A549 (cell line): ENCODE measurements around the gene LIN9. TPM values are rescaled to one million over a fixed set of nuclear protein-coding genes. Genes with fewer than 3 reads are reported as not detected.

Source experiments
- ATAC-seq, 2 experiments: fragments of 200-7000 bp in 1 of 2; fragments of >200 bp in 1 of 2; cut with Nextera tagmentation in 1 of 2; cut with Tn5 transposase in 1 of 2; 3 replicates each; pipeline versions ENCODE4 v1.8.0 to v1.9.1; 2018 to 2020; ENCODE audit warnings: mild to moderate bottlenecking in 1 of 2, moderate library complexity in 1 of 2
- CTCF ChIA-PET: fragments of 300-600 bp; sonication (Branson Sonifier 250); formaldehyde crosslinking; extraction: SDS; loops from one replicate; lab custom pipeline; 2021; ENCODE audit warnings: antibody characterized with exemption, inconsistent platforms; lab: Yijun Ruan, JAX
- POLR2A ChIA-PET: fragments of 350-600 bp; formaldehyde crosslinking; extraction: SDS; loops from one replicate; lab custom pipeline; 2021; ENCODE audit warnings: antibody characterized with exemption, inconsistent platforms; lab: Yijun Ruan, JAX
- DNase-seq, 2 experiments: peaks; one replicate each; pipeline versions ENCODE4 v3.0.0 to v3.0.0-alpha.2; 2011 to 2016; ENCODE audit warnings: low read depth in 1 of 2, low spot score in 1 of 2
- FAIRE-seq: peaks from 2 replicates; lab custom pipeline; 2011; peaks lifted over from hg19 to GRCh38; lab: Jason Lieb, UNC
- H3K27ac ChIP-seq, 2 experiments: fragments of >200 bp; sonication (Bioruptor Twin); formaldehyde crosslinking; 3 replicates each; pipeline ENCODE4 v1.5.1; 2016 to 2017
- H3K4me1 ChIP-seq: fragments of >200 bp; sonication (Bioruptor Twin); formaldehyde crosslinking; 3 replicates; pipeline ENCODE4 v1.6.1; 2016
- H3K4me2 ChIP-seq: fragments of >200 bp; sonication (Bioruptor Twin); formaldehyde crosslinking; 3 replicates; pipeline ENCODE4 v1.6.1; 2016
- H3K4me3 ChIP-seq: fragments of >200 bp; sonication (Bioruptor Twin); formaldehyde crosslinking; 3 replicates; pipeline ENCODE4 v1.5.1; 2016
- H3K9me3 ChIP-seq: fragments of >200 bp; sonication (Bioruptor Twin); formaldehyde crosslinking; 3 replicates; pipeline ENCODE4 v1.6.1; 2016
- ATOH8 ChIP-seq: fragments of 250-450 bp; sonication (Bioruptor Pico); IDR thresholded peaks from 2 replicates; pipeline ENCODE4 v1.5.0; 2020; ENCODE audit warnings: low read depth, mild to moderate bottlenecking, moderate library complexity
- BHLHE40 ChIP-seq: IDR thresholded peaks from 2 replicates; pipeline ENCODE4 v1.6.1; 2012; ENCODE audit warnings: low read depth, low read length, inconsistent platforms
- CBX2 ChIP-seq: fragments of 200-600 bp; sonication (generic); IDR thresholded peaks from 2 replicates; pipeline ENCODE4 v1.6.1; 2016; ENCODE audit warnings: low read depth, mild to moderate bottlenecking, borderline replicate concordance
- CBX8 ChIP-seq: fragments of 200-600 bp; sonication (generic); IDR thresholded peaks from 2 replicates; pipeline ENCODE4 v1.6.1; 2016
- CTCF ChIP-seq: fragments of >200 bp; sonication (Bioruptor Twin); formaldehyde crosslinking; IDR thresholded peaks from 3 replicates; pipeline ENCODE4 v1.5.1; 2016
- EHF ChIP-seq: fragments of 250-450 bp; sonication (Bioruptor Pico); IDR thresholded peaks from 2 replicates; pipeline ENCODE4 v1.5.0; 2020; ENCODE audit warnings: mild to moderate bottlenecking
- FOSL2 ChIP-seq, 2 experiments: fragments of 450-650 bp in 1 of 2; fragments of >200 bp in 1 of 2; sonication (Bioruptor Twin) in 1 of 2; formaldehyde crosslinking; IDR thresholded peaks; 2 replicates each; pipeline versions ENCODE4 v1.5.0 to v1.6.1; 2016 to 2020; ENCODE audit warnings: mild to moderate bottlenecking in 1 of 2, moderate library complexity in 1 of 2
- GATA3 ChIP-seq: IDR thresholded peaks from 2 replicates; pipeline ENCODE4 v1.6.1; 2012; ENCODE audit warnings: borderline replicate concordance
- JUN ChIP-seq, 2 experiments: fragments of >200 bp; sonication (Bioruptor Twin); formaldehyde crosslinking; IDR thresholded peaks; 2 replicates in 1 of 2; 3 replicates in 1 of 2; pipeline ENCODE4 v1.6.1; 2016 to 2017
- JUNB ChIP-seq: fragments of >200 bp; sonication (Bioruptor Twin); formaldehyde crosslinking; IDR thresholded peaks from 2 replicates; pipeline ENCODE4 v1.6.1; 2016
- MAFK ChIP-seq: fragments of 450-650 bp; IDR thresholded peaks from 2 replicates; pipeline ENCODE4 v1.6.1; 2014; ENCODE audit not compliant: partially characterized antibody
- MAZ ChIP-seq: fragments of 150-350 bp; IDR thresholded peaks from 2 replicates; pipeline ENCODE4 v1.6.1; 2014; ENCODE audit warnings: antibody characterized with exemption, low read depth, low read length, borderline replicate concordance
- NFE2L2 ChIP-seq: fragments of 150-350 bp; conservative IDR thresholded peaks from 2 replicates; pipeline ENCODE4 v1.6.1; 2014; ENCODE audit warnings: low read length
- POLR2A ChIP-seq: IDR thresholded peaks from 2 replicates; pipeline ENCODE4 v1.6.1; 2012; ENCODE audit warnings: mild to moderate bottlenecking, low read length
- POLR2AphosphoS2 ChIP-seq: conservative IDR thresholded peaks from 2 replicates; pipeline ENCODE4 v1.6.1; 2012; ENCODE audit warnings: low read length, improper control_type of control experiment, inconsistent platforms
- RARB ChIP-seq: fragments of 250-450 bp; sonication (Bioruptor Pico); IDR thresholded peaks from 2 replicates; pipeline ENCODE4 v1.8.0; 2021; ENCODE audit warnings: mild to moderate bottlenecking, moderate library complexity
- RFX5 ChIP-seq: fragments of 450-650 bp; IDR thresholded peaks from 2 replicates; pipeline ENCODE4 v1.7.1; 2014; ENCODE audit warnings: antibody characterized with exemption, mild to moderate bottlenecking, moderate library complexity
- RNF2 ChIP-seq: fragments of 200-600 bp; sonication (generic); IDR thresholded peaks from 2 replicates; pipeline ENCODE4 v1.6.1; 2016; ENCODE audit warnings: low read depth, mild to moderate bottlenecking, antibody characterized with exemption, moderate library complexity, borderline replicate concordance
- SMC3 ChIP-seq: fragments of >200 bp; sonication (Bioruptor Twin); formaldehyde crosslinking; IDR thresholded peaks from 3 replicates; pipeline ENCODE4 v1.6.1; 2018; ENCODE audit warnings: inconsistent platforms
- SREBF2 ChIP-seq: fragments of 450-650 bp; IDR thresholded peaks from 2 replicates; pipeline ENCODE4 v1.6.1; 2014; ENCODE audit warnings: mild to moderate bottlenecking, moderate library complexity
- TP53 ChIP-seq: fragments of 250-450 bp; sonication (Bioruptor Pico); IDR thresholded peaks from 2 replicates; pipeline ENCODE4 v1.5.0; 2021; ENCODE audit warnings: mild to moderate bottlenecking, moderate library complexity
- ZNF302 ChIP-seq: fragments of 250-450 bp; sonication (Bioruptor Pico); IDR thresholded peaks from 2 replicates; pipeline ENCODE4 v1.9.0; 2021; ENCODE audit warnings: inconsistent platforms, mild to moderate bottlenecking, moderate library complexity
- ZSCAN20 ChIP-seq: fragments of 250-450 bp; sonication (Bioruptor Pico); IDR thresholded peaks from 2 replicates; pipeline ENCODE4 v1.8.0; 2022; ENCODE audit warnings: mild to moderate bottlenecking, moderate library complexity
- WGBS: methylation state at CpG from one replicate; pipeline ENCODE4 v1.1.6; 2017; ENCODE audit errors: missing lambda C conversion rate; 5-methylcytosine and 5-hydroxymethylcytosine counted together
- polyA plus RNA-seq, 4 experiments: library from polyadenylated mRNA; depleted of rRNA in 3 of 4; stranded (reverse); fragments of >200 nt; fragmentation: RNase III in 1 of 4; extraction: RNeasy Plus Mini Kit Qiagen cat#74134 plus additional on column Dnase treatment in 1 of 4; gene quantifications; 2 replicates in 3 of 4; 3 replicates in 1 of 4; pipeline ENCODE4 v1.2.3, GENCODE V29; 2011 to 2017
- TF ChIP-seq, protein P1 (sequence below): fragments of >200 bp; sonication (Bioruptor Twin); formaldehyde crosslinking; IDR thresholded peaks from 2 replicates; pipeline ENCODE4 v1.6.1; 2016
- TF ChIP-seq, protein P2 (sequence below): IDR thresholded peaks from 2 replicates; pipeline ENCODE4 v1.6.1; 2012

The LIN9 gene
- polyA plus RNA-seq, 2 of the 4 experiments (the other 2 are of a cell fraction) = 8.3 to 14.7 TPM

GRCh38 chr1:226277897-226278296, 31.1 kb downstream of the LIN9 start:
- ChIA-PET POLR2A (no interaction called here), CTCF (no interaction called here)
- no peak overlapping the region for H3K4me2 ChIP-seq
- DNase-seq (no peak), ATAC-seq (no peak), FAIRE-seq (no peak)
- no peak overlapping the region for H3K4me3 ChIP-seq
- 98% methylated on average over 8 of the region's 8 CpGs for WGBS
- H3K27ac ChIP-seq = no peak overlapping the region
- no peaks in the 10 kb centered on the region for H3K9me3 ChIP-seq
- no peak for TF ChIP-seq CTCF
- no peak for TF ChIP-seq MAFK
- no peak for TF ChIP-seq POLR2A
- no peak for TF ChIP-seq SMC3
- no peak for TF ChIP-seq TP53
- TF ChIP-seq EHF = no peak
- TF ChIP-seq, protein P1, sequence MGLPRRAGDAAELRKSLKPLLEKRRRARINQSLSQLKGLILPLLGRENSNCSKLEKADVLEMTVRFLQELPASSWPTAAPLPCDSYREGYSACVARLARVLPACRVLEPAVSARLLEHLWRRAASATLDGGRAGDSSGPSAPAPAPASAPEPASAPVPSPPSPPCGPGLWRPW = no peak
- TF ChIP-seq GATA3 = no peak
- TF ChIP-seq, protein P2, sequence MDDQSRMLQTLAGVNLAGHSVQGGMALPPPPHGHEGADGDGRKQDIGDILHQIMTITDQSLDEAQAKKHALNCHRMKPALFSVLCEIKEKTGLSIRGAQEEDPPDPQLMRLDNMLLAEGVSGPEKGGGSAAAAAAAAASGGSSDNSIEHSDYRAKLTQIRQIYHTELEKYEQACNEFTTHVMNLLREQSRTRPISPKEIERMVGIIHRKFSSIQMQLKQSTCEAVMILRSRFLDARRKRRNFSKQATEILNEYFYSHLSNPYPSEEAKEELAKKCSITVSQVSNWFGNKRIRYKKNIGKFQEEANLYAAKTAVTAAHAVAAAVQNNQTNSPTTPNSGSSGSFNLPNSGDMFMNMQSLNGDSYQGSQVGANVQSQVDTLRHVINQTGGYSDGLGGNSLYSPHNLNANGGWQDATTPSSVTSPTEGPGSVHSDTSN = no peak
- no peak for TF ChIP-seq CBX2
- TF ChIP-seq MAZ = no peak
- no peak for TF ChIP-seq RARB (CRISPR knock-in tag)
- no peak for TF ChIP-seq SREBF2
- TF ChIP-seq POLR2AphosphoS2 = no peak
- TF ChIP-seq FOSL2 (IDR thresholded peaks at IDR 0.05) = no peak
- no peak for TF ChIP-seq FOSL2 (CRISPR knock-in tag; IDR thresholded peaks at IDR 0.05)
- TF ChIP-seq RFX5 = no peak
- TF ChIP-seq NFE2L2 = no peak
- H3K4me1 ChIP-seq = no peaks in the 10 kb centered on the region

DNA sequence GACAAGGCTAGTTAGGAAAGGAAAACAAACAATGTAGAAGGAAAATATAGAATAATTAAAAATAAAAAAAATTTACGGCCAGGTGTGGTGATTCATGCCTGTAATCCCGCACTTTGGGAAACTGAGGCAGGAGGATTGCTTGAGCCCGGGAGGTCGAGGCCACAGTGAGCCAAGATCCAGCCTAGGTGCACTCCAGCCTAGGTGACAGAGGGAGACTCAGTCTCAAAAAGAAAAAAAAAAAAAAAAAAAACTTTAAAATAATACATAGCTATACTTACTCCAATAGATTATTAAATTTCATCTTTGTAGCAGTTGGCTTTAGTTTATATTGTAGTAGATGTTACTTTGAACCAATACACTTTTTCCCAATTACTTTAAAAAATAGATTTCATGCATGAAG, 32.0 kb downstream of the LIN9 start:
- Histone ChIP-seq H3K27ac (no peak overlapping the region), H3K4me3 (no peak overlapping the region), H3K9me3 (no peaks in the 10 kb centered on the region), H3K4me1 (no peaks in the 10 kb centered on the region), H3K4me2 (no peak overlapping the region)
- ChIA-PET CTCF (no interaction called here), POLR2A (no interaction called here)
- ATAC-seq (no peak), FAIRE-seq (no peak), DNase-seq (no peak)
- 94% methylated on average over 4 of the region's 4 CpGs for WGBS
- TF ChIP-seq JUNB (no peak), POLR2AphosphoS2 (no peak), GATA3 (no peak), ATOH8 (CRISPR knock-in tag) (no peak), JUN (IDR thresholded peaks at IDR 0.05) (no peak), NFE2L2 (no peak), MAFK (no peak), CBX8 (no peak), ZNF302 (CRISPR knock-in tag) (no peak), ZSCAN20 (CRISPR knock-in tag) (no peak), RFX5 (no peak), RNF2 (no peak), BHLHE40 (no peak)
- TF ChIP-seq, protein P2 = no peak
